Neural cell (in vitro differentiated cells): Measurements from ENCODE around the gene CADPS2. TPM values are rescaled to one million over a fixed set of nuclear protein-coding genes. Genes with fewer than 3 reads are reported as not detected.

Source experiments
- H2AFZ ChIP-seq: fragments of 200-600, 300-800 bp; sonication (generic), shearing (Covaris generic); 2 replicates; pipeline ENCODE4 v1.6.0; 2014; ENCODE audit warnings: low read depth, mild to moderate bottlenecking, antibody characterized with exemption, low read length, moderate library complexity
- H3F3A ChIP-seq: fragments of 200-600 bp; shearing (Covaris generic); 2 replicates; pipeline ENCODE4 v1.6.1; 2016; ENCODE audit warnings: mild to moderate bottlenecking, moderate library complexity, mixed read lengths, antibody characterized with exemption, low read length; ENCODE audit not compliant: insufficient read depth, poor library complexity, severe bottlenecking
- H3K27ac ChIP-seq: fragments of 200-600, 300-800 bp; sonication (generic), shearing (Covaris generic); 2 replicates; pipeline ENCODE4 v1.5.1; 2014; ENCODE audit warnings: mild to moderate bottlenecking, low read length, moderate library complexity
- H3K27me3 ChIP-seq: fragments of 300-800, 200-600 bp; sonication (generic), shearing (Covaris generic); 2 replicates; pipeline ENCODE4 v1.6.0; 2014; ENCODE audit warnings: mild to moderate bottlenecking, low read depth, low read length, moderate library complexity; ENCODE audit not compliant: insufficient read depth
- H3K36me3 ChIP-seq: fragments of 300-800, 200-600 bp; sonication (generic), shearing (Covaris generic); 2 replicates; pipeline ENCODE4 v1.5.1; 2014; ENCODE audit warnings: mild to moderate bottlenecking, antibody characterized with exemption, low read length, moderate library complexity; ENCODE audit not compliant: insufficient read depth
- H3K4me2 ChIP-seq: fragments of 300-800, 200-600 bp; sonication (generic), shearing (Covaris generic); 2 replicates; pipeline ENCODE4 v1.6.0; 2014; ENCODE audit warnings: mild to moderate bottlenecking, low read length
- H3K4me3 ChIP-seq: fragments of 300-800, 200-600 bp; sonication (generic), shearing (Covaris generic); 2 replicates; pipeline ENCODE4 v1.5.1; 2014; ENCODE audit warnings: mild to moderate bottlenecking, low read length, moderate library complexity
- H3K79me2 ChIP-seq: fragments of 200-600 bp; shearing (Covaris generic); replicated peaks from 2 replicates; pipeline ENCODE4 v1.6.0; 2014; ENCODE audit warnings: mild to moderate bottlenecking, low read length, moderate library complexity; ENCODE audit not compliant: insufficient read depth
- H3K9ac ChIP-seq: fragments of 300-800, 200-600 bp; sonication (generic), shearing (Covaris generic); 2 replicates; pipeline ENCODE4 v1.6.1; 2016; ENCODE audit warnings: mild to moderate bottlenecking, low read length, mixed read lengths
- H3K9me2 ChIP-seq: fragments of 200-600 bp; shearing (Covaris generic); 2 replicates; pipeline ENCODE4 v1.6.1; 2016; ENCODE audit warnings: mild to moderate bottlenecking, low read length, mixed read lengths; ENCODE audit not compliant: insufficient read depth
- H3K9me3 ChIP-seq: fragments of 200-600, 300-800 bp; sonication (generic), shearing (Covaris generic); 2 replicates; pipeline ENCODE4 v1.6.1; 2016; ENCODE audit warnings: mild to moderate bottlenecking, mixed run types, low read length, moderate library complexity, mixed read lengths
- H4K20me1 ChIP-seq: fragments of 200-600 bp; shearing (Covaris generic); 2 replicates; pipeline ENCODE4 v1.6.1; 2016; ENCODE audit warnings: mild to moderate bottlenecking, mixed run types; ENCODE audit not compliant: insufficient read depth
- CTCF ChIP-seq: fragments of 450-650 bp; IDR thresholded peaks from 2 replicates; pipeline ENCODE4 v1.5.1; 2014; ENCODE audit warnings: antibody characterized with exemption, mild to moderate bottlenecking, moderate library complexity; ENCODE audit not compliant: poor library complexity, severe bottlenecking
- EP300 ChIP-seq: fragments of 450-650 bp; conservative IDR thresholded peaks from 2 replicates; pipeline ENCODE4 v1.6.1; 2014; ENCODE audit warnings: antibody characterized with exemption, mild to moderate bottlenecking, moderate library complexity; ENCODE audit not compliant: poor library complexity, severe bottlenecking
- EZH2 ChIP-seq: fragments of 200-600, 300-800 bp; shearing (Covaris generic), sonication (generic); IDR thresholded peaks from 2 replicates; pipeline ENCODE4 v1.6.1; 2014; ENCODE audit warnings: antibody characterized with exemption, low read length, borderline replicate concordance, mild to moderate bottlenecking; ENCODE audit not compliant: insufficient read depth, poor library complexity, severe bottlenecking
- POLR2AphosphoS5 ChIP-seq: IDR thresholded peaks from 2 replicates; pipeline ENCODE4 v1.6.1; 2012
- RAD21 ChIP-seq: fragments of 450-650 bp; conservative IDR thresholded peaks from 2 replicates; pipeline ENCODE4 v1.6.1; 2014; ENCODE audit warnings: antibody characterized with exemption, mild to moderate bottlenecking, moderate library complexity
- REST ChIP-seq: IDR thresholded peaks from 2 replicates; pipeline ENCODE4 v1.6.1; 2012; ENCODE audit warnings: borderline replicate concordance
- SMC3 ChIP-seq: fragments of 450-650 bp; conservative IDR thresholded peaks from 2 replicates; pipeline ENCODE4 v1.6.1; 2014; ENCODE audit warnings: antibody characterized with exemption, mild to moderate bottlenecking, moderate library complexity; ENCODE audit not compliant: poor library complexity
- TAF1 ChIP-seq: IDR thresholded peaks from 2 replicates; pipeline ENCODE4 v1.6.1; 2012; ENCODE audit warnings: low read depth
- polyA plus RNA-seq: library from polyadenylated mRNA; depleted of rRNA; stranded (reverse); fragments of >200 nt; gene quantifications from 2 replicates; pipeline ENCODE4 v1.2.3, GENCODE V29; 2014

CADPS2 gene
- polyA plus RNA-seq, 1 donor from 2014 or later, result 5.9 TPM

GRCh38 chr7:122561326-122561725 is 324.9 kb downstream of the CADPS2 start:
- peak; percentile 78 for TF ChIP-seq POLR2AphosphoS5
- TF ChIP-seq RAD21, result no peak
- peak; percentile 99 for TF ChIP-seq REST
- no peak for TF ChIP-seq SMC3
- TF ChIP-seq EP300, result peak; percentile 97
- Histone ChIP-seq H3K79me2 (no peaks in the 10 kb centered on the region), H3K9me3 (no peaks in the 10 kb centered on the region), H3K36me3 (no peaks in the 10 kb centered on the region), H3K27ac (peak overlapping the region; percentile 69), H3K9me2 (no peaks in the 10 kb centered on the region), H3F3A (no peaks in the 10 kb centered on the region), H2AFZ (no peak overlapping the region), H3K4me2 (no peak overlapping the region), H3K9ac (no peak overlapping the region), H4K20me1 (no peaks in the 10 kb centered on the region), H3K4me3 (no peak overlapping the region), H3K27me3 (no peaks in the 10 kb centered on the region)

GRCh38 chr7:122556873-122557542 is 329.3 kb downstream of the CADPS2 start:
- no peaks in the 10 kb centered on the region for H3K36me3 ChIP-seq
- H3K4me3 ChIP-seq, result no peak overlapping the region
- no peaks in the 10 kb centered on the region for H3K9me3 ChIP-seq
- H3K9me2 ChIP-seq, result no peaks in the 10 kb centered on the region
- no peaks in the 10 kb centered on the region for H3F3A ChIP-seq
- no peaks in the 10 kb centered on the region for H3K27me3 ChIP-seq
- no peak for TF ChIP-seq CTCF
- no peak for TF ChIP-seq SMC3
- no peak for TF ChIP-seq EZH2
- no peak for TF ChIP-seq TAF1
- no peak for TF ChIP-seq REST
- TF ChIP-seq POLR2AphosphoS5, result no peak
- TF ChIP-seq RAD21, result no peak
- no peak overlapping the region for H2AFZ ChIP-seq
- H3K79me2 ChIP-seq, result no peaks in the 10 kb centered on the region
- no peak overlapping the region for H3K4me2 ChIP-seq
- H3K27ac ChIP-seq, result no peak overlapping the region
- H3K9ac ChIP-seq, result no peak overlapping the region
- H4K20me1 ChIP-seq, result no peaks in the 10 kb centered on the region
